Measurements from ENCODE around the gene CT47C1. TPM values are rescaled to one million over a fixed set of nuclear protein-coding genes. Genes with fewer than 3 reads are reported as not detected.
A peak's percentile ranks its signal among the peaks of the same experiment; 100 is the strongest.

The CT47C1 gene
- polyA plus RNA-seq, 2 of the 4 experiments (the other 2 are of a cell fraction), result not detected

- WGBS (ENCODE audit: missing lambda C conversion rate), result 78% methylated on average over 1 of the region's 1 CpG
- ATAC-seq (no peak), DNase-seq (ENCODE audit: low read depth in 1 of 2, low spot score in 1 of 2) (no peak), FAIRE-seq (no peak)
- Histone ChIP-seq H3K4me3 (no peak overlapping the region), H3K9me3 (no peaks in the 10 kb centered on the region), H3K4me2 (no peak overlapping the region), H3K4me1 (peaks cover 13% of the 10 kb centered on the region; the same call in 2 of the 3 replicates), H3K27ac (no peak overlapping the region)
- no peak for TF ChIP-seq EHMT2 (IDR thresholded peaks at IDR 0.05; ENCODE audit: low read depth)
- no peak for TF ChIP-seq ZC3H11A (IDR thresholded peaks at IDR 0.05)
- no peak for TF ChIP-seq JUNB (IDR thresholded peaks at IDR 0.05)
- TF ChIP-seq JUN (IDR thresholded peaks at IDR 0.05), result no peak
- no peak for TF ChIP-seq HOXA7 (CRISPR knock-in tag; IDR thresholded peaks at IDR 0.05)
- TF ChIP-seq ZNF302 (CRISPR knock-in tag; IDR thresholded peaks at IDR 0.05), result no peak
- no peak for TF ChIP-seq USF2 (IDR thresholded peaks at IDR 0.05)
- TF ChIP-seq FOXS1 (CRISPR knock-in tag; IDR thresholded peaks at IDR 0.05), result no peak
- no peak for TF ChIP-seq FOSL2 (IDR thresholded peaks at IDR 0.05)
- TF ChIP-seq FOSL2 (CRISPR knock-in tag; IDR thresholded peaks at IDR 0.05), result no peak
- TF ChIP-seq RAD21 (conservative IDR thresholded peaks at IDR 0.05 in 1 of 2, IDR thresholded peaks at IDR 0.05 in 1 of 2), result no peak
- no peak for TF ChIP-seq MYC (IDR thresholded peaks at IDR 0.05; ENCODE audit: borderline replicate concordance, low read length)
- no peak for TF ChIP-seq RFX5 (IDR thresholded peaks at IDR 0.05)
- no peak for TF ChIP-seq ZFP36 (IDR thresholded peaks at IDR 0.05; ENCODE audit: borderline replicate concordance, partially characterized antibody)
- no peak for TF ChIP-seq POLR2AphosphoS2 (conservative IDR thresholded peaks at IDR 0.05; ENCODE audit: low read length)
- TF ChIP-seq PBX3 (IDR thresholded peaks at IDR 0.05), result no peak
- TF ChIP-seq CEBPB (IDR thresholded peaks at IDR 0.05), result no peak
- no peak for TF ChIP-seq NFE2L2 (conservative IDR thresholded peaks at IDR 0.05; ENCODE audit: low read length)
- no peak for TF ChIP-seq RARB (CRISPR knock-in tag; IDR thresholded peaks at IDR 0.05)
- no peak for TF ChIP-seq CBX2 (IDR thresholded peaks at IDR 0.05; ENCODE audit: borderline replicate concordance, low read depth)
- TF ChIP-seq SREBF2 (IDR thresholded peaks at IDR 0.05), result no peak
- ChIA-PET CTCF (no interaction called here), POLR2A (no interaction called here)
These were observed 17.8 kb downstream of the CT47C1 start for GRCh38 chrX:119090627-119091026.

- peak; percentile 54 for FAIRE-seq
- Histone ChIP-seq H3K9me3 (no peaks in the 10 kb centered on the region), H3K4me2 (peak overlapping the region; percentile 36; the same call in 2 of the 3 replicates), H3K4me3 (no peak overlapping the region), H3K4me1 (peaks cover 13% of the 10 kb centered on the region; the same call in 2 of the 3 replicates), H3K27ac (no peak overlapping the region)
- peak in 1 of 2 experiments; percentile 37 for DNase-seq (ENCODE audit: low read depth in 1 of 2, low spot score in 1 of 2)
- TF ChIP-seq FOSL2 (IDR thresholded peaks at IDR 0.05) (no peak), FOSL2 (CRISPR knock-in tag; IDR thresholded peaks at IDR 0.05) (peak; percentile 35; the same call in 1 of the 2 replicates), JUNB (IDR thresholded peaks at IDR 0.05) (0 out of 2 replicates have a peak, but pooled peaks have one; percentile 41), REST (IDR thresholded peaks at IDR 0.05) (no peak), NPAS2 (CRISPR knock-in tag; IDR thresholded peaks at IDR 0.05; ENCODE audit: borderline replicate concordance) (no peak), CBX8 (IDR thresholded peaks at IDR 0.05) (no peak), GATA3 (IDR thresholded peaks at IDR 0.05; ENCODE audit: borderline replicate concordance) (peak; percentile 55; the same call in 1 of the 2 replicates)
- 22% methylated on average over 7 of the region's 7 CpGs for WGBS (ENCODE audit: missing lambda C conversion rate)
- POLR2A ChIA-PET, result no interaction called here
- CTCF ChIA-PET, result interaction anchor here (2.1 kb wide), 1 partner anchor 24 kb away, joined by 6 read pairs; no protein-coding TSS in a partner anchor
- ATAC-seq, result peak; percentile 13 to 67; a peak in 4 of 6 replicates
These were observed 21.4 kb downstream of the CT47C1 start for GRCh38 chrX:119093991-119094735.

Data from A549 (cell line).